Adipose tissue (tissue), 3 donors: ENCODE measurements around the gene DMC1. TPM values are rescaled to one million over a fixed set of nuclear protein-coding genes. Genes with fewer than 3 reads are reported as not detected.
"Not testable (repeated sequence)": the region's sequence is repeated elsewhere in the genome, so short reads cannot be mapped to it uniquely, and the experiment has no call there.

Experiments
- H3K27ac ChIP-seq: one replicate; pipeline ENCODE4 v1.5.1; 2013; ENCODE audit warnings: low read depth, low read length
- WGBS, 3 donors: extraction: QIAGEN DNeasy Blood & Tissue Kit; methylation state at CpG; one replicate each; pipeline ENCODE4 v1.1.7; 2013; 5-methylcytosine and 5-hydroxymethylcytosine counted together
- polyA plus RNA-seq, 3 donors: library from polyadenylated mRNA; stranded (reverse); fragments of 200-250 nt; gene quantifications; one replicate each; pipeline ENCODE4 v1.2.3, GENCODE V29; 2013
- donor health status: healthy with polysubstance abuse.
- donor health status: Bipolar disorder and iron deficiency.
- donor health status: healthy.

DMC1 gene
- polyA plus RNA-seq, 3 donors = 0.16 to 18.2 (median 0.23) TPM

- 96 to 97% (median 96%) methylated on average over 6 of the region's 6 CpGs for WGBS, 3 donors
- no peak overlapping the region for H3K27ac ChIP-seq
Observed at GRCh38 chr22:38482662-38483308, 87.2 kb downstream of the DMC1 start.

- 82 to 95% (median 93%) methylated on average over 8 of the region's 8 CpGs for WGBS, 3 donors
- H3K27ac ChIP-seq = no peak overlapping the region
Observed at GRCh38 chr22:38481871-38482332, 88.1 kb downstream of the DMC1 start.

GRCh38 chr22:38481162-38481870 lies 88.7 kb downstream of the DMC1 start:
- WGBS, 3 donors = 86 to 96% (median 93%) methylated on average over 3 of the region's 3 CpGs
- no peak overlapping the region for H3K27ac ChIP-seq

- no peak overlapping the region for H3K27ac ChIP-seq
- 75 to 86% (median 81%) methylated on average over 7 of the region's 7 CpGs for WGBS, 3 donors
Observed at GRCh38 chr22:38479096-38479837, 90.7 kb downstream of the DMC1 start.

GRCh38 chr22:38477585-38477984 lies 92.4 kb downstream of the DMC1 start:
- no peak overlapping the region for H3K27ac ChIP-seq
- WGBS, 3 donors = 57 to 93% (median 90%) methylated on average over 1 of the region's 1 CpG

- 65 to 77% (median 76%) methylated on average over 10 of the region's 10 CpGs for whole genome bisulfite sequencing, 3 donors
- no peak overlapping the region for H3K27ac ChIP-seq
Observed at GRCh38 chr22:38474003-38474607, 95.9 kb downstream of the DMC1 start.

GRCh38 chr22:38471237-38471636 lies 98.7 kb downstream of the DMC1 start:
- no peak overlapping the region for H3K27ac ChIP-seq
- 86 to 89% (median 89%) methylated on average over 11 of the region's 11 CpGs for WGBS, 3 donors

- not testable (repeated sequence) for H3K27ac ChIP-seq
- 94 to 96% (median 95%) methylated on average over 10 of the region's 10 CpGs for WGBS, 3 donors
Observed at GRCh38 chr22:38470179-38470578, 99.8 kb downstream of the DMC1 start.

GRCh38 chr22:38469306-38469781 lies 100.6 kb downstream of the DMC1 start:
- 90 to 98% (median 90%) methylated on average over 6 of the region's 6 CpGs for WGBS, 3 donors
- H3K27ac ChIP-seq = no peak overlapping the region

Other genes with a start within 250 kb of the DMC1 start
- gene KCNJ4, start 115.0 kb downstream of the DMC1 start, polyA plus RNA-seq = not detected
- 10 to 100 TPM in 1 of 3 donors, 1 to 10 TPM in 2; 6.5 to 24.2 (median 8.0) TPM for gene KDELR3, start 102.1 kb downstream of the DMC1 start, polyA plus RNA-seq
- 100 to 1,000 TPM; 124 to 144 (median 140) TPM for gene DDX17, start 63.9 kb downstream of the DMC1 start, polyA plus RNA-seq
- gene FAM227A, start 86.2 kb upstream of the DMC1 start, polyA plus RNA-seq = under 1 TPM in 2 of 3 donors, not detected in 1; 0.04 to 0.15 TPM
- 10 to 100 TPM; 22.8 to 69.5 (median 23.6) TPM for gene CBY1, start 86.5 kb upstream of the DMC1 start, polyA plus RNA-seq
- gene TOMM22, start 111.8 kb upstream of the DMC1 start, polyA plus RNA-seq = 10 to 100 TPM; 18.6 to 48.8 (median 39.9) TPM
- gene JOSD1, start 130.8 kb upstream of the DMC1 start, polyA plus RNA-seq = 10 to 100 TPM; 22.5 to 37.8 (median 34.1) TPM
- 10 to 100 TPM; 13.2 to 20.9 (median 13.9) TPM for gene GTPBP1, start 135.8 kb upstream of the DMC1 start, polyA plus RNA-seq
- gene SUN2, start 185.8 kb upstream of the DMC1 start, polyA plus RNA-seq = 100 to 1,000 TPM in 1 of 3 donors, 10 to 100 TPM in 2; 76.8 to 218 (median 76.9) TPM
- 10 to 100 TPM; 11.6 to 16.0 (median 14.2) TPM for gene DNAL4, start 224.0 kb upstream of the DMC1 start, polyA plus RNA-seq